GM21528 (cell line): ENCODE results near the gene NKD1.

Experiments
- ATAC-seq: cut with Tn5 transposase; IDR thresholded peaks from one replicate; pipeline ENCODE4 v1.9.1; 2021; ENCODE audit warnings: mild to moderate bottlenecking, moderate library complexity; ENCODE audit not compliant: unreplicated experiment, low FRiP score

Gene NKD1

DNA sequence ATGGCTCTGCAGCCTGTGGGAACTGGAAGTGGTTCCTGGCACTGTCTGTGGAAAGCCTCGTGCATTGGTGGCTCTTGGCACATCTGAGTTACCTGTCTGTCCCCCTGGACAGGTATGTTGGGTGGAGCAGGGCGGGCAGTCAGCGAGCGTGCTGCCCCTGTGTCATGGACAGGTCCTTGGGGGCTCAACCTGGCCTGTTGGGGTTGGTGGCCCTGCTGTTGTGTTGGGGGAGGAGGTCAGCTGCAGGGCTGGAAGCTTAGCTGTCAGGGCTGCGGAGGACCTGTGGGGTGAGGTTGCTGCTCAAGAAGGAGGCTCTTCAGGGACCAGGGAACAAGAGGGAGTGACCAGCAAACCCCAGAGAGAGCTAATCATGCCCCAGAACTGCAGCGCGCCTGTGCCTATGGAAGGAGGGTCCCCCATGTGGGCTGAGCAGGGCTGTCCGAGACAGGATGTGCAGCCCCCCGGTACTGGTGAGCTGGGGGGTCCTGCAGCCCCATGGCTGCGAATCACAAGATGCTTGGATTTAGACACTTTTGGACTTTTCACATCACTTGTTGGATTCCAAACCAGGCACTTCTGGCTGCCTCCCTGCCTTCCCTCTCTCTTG is 7.2 kb downstream of the NKD1 start:
- ATAC-seq: no peak

DNA sequence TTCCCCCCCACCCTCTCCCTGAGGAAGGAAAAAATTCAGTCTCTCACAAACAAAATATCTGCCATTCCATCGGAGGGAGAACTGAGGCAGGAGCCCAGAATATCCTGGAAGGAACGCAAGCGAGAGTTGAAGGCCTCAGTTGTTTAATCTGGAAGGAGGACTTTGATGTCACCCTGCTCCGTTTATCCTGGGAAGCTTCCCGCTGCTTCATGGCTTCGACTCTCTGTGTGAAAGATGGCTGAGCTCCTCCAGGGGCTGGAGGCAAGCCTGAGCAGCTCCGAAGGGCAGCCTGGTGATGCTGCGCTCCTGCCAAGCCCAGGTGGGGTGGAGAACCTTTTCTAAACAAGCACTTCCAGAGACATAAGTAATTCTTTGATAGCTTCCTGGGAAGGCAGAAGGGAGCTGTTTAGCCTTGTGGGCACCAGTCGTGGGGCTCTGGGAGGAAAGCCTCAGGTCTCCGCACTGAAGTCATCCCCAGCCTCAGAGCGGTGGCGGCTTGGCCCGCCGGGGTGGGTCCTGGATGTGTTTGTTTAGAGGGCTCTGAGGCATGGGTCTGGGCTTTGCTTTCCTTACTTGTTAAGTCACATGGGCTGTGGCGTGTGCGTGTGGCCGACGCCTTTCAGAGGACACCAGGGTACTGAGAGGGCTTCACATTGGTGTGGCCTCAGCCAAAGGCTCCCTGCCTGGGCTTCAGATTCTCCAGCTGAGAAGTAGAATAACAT is 7.9 kb downstream of the NKD1 start:
- no peak for ATAC-seq

GRCh38 chr16:50557046-50557445 is 8.8 kb downstream of the NKD1 start:
- no peak for ATAC-seq

GRCh38 chr16:50558913-50559312 is 10.7 kb downstream of the NKD1 start:
- ATAC-seq: no peak

DNA sequence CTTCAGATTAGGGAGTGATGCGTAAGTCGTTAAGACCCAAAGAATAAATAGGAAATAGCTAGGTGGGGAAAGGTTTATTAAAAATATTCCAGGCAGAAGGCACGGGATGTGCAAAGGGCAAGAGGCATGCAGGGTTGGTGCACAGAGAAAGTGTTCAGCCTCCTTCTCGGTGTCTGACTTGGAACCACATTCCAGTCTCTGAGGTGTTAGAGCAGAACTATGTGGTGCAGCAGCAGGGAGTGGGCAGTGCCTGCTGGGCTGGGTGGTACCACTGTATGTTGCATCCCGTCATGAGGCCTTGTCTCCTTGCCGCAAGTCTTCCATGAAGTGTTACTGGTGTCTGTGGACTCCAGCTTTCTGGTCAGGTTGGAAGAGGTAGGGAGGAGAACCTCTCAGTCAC is 11.1 kb downstream of the NKD1 start:
- ATAC-seq: no peak

GRCh38 chr16:50559804-50560514 is 11.8 kb downstream of the NKD1 start:
- ATAC-seq: no peak

DNA sequence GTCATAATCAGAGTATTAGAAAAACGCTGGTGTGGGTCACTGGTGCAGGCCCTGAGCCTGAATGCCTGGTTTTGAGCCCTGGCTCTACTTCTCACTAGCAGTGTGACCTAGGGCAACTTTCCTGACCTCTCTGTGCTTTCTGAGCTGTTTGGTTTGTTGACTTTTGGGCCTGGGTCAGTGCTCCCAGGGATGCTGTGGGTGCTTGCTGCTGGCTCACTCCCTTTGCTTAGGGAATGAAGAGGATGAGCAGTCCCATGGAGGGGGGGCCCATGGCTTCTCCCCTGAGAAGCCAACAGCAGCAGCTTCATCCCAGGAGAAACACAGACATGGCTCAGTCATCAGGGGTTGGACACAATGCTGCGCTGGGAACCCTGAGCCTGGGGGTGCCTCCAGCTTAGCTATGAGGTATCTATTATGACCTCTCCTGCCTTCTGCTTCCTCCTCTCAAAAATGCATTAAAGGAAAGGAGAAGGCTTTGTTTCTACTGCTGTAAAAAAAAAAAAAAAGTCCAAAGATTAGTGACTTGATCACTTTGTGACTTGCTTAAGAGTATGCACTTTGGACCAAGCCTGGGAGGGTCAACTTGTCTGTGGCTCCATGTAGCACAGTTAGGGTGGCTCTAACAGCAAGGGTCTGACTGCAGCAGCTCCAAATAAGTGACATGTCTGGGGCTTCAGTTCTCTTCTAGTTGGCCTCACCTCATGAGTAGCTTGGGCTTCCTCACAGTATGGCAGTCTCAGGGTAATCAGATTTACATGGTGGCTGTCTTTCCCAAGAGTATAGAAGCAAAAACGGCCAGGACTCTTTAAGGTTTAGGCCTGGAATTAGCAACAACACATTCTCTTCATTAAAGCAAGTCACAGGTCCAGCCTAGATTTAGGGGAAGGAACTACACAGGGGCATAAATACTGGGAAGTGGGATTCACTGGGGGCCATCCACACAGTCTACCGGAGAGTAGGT is 13.0 kb downstream of the NKD1 start:
- no peak for ATAC-seq

GRCh38 chr16:50562657-50563056 is 14.5 kb downstream of the NKD1 start:
- ATAC-seq: no peak

- no peak for ATAC-seq
Measured at GRCh38 chr16:50563989-50564388, 15.8 kb downstream of the NKD1 start.

- no peak for ATAC-seq
Measured at GRCh38 chr16:50565428-50565827, 17.2 kb downstream of the NKD1 start.

DNA sequence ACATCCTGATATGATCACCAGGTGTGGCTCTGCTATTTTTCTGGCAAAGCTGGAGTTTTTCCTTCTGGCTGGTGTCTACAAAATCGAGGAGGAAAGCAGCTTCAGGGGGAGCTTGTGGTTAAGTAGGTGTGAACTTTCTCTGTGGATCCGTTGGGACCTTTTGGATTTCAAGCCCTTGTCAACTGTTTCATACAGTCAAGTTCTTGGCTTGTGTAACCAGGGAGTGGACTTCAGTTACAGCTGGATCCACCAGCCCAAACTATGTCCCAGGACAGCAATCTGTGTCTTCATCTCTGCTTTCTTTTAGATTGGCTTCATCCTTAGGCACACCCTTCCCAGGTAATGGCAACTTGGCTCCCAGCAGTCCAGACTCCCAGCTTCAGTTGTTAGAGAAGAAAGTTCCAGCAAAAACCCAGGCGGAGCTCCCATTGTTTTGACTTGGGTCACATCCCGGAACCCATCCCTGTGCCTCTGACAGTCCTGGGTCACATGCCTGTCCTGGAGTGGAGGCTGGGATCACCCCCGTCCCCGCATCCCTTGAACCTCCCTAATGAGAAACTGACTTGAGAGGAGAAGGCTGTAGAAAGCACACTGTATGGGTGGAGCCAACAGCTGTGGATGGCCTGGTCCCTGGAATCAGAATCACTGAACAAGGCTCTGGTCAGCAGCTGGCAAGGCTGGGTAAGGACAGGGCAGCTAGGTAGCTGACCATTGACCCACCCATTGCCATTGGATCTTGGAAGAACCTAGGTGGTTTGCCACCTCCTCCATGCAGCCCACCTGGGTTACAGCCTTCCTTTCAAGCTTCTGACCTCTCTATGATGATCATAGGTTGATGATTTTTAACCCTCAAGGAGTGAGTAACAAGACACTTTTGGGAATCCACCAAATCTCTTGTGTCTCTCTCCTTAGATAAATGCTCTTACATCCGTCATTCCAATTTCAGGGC is 18.1 kb downstream of the NKD1 start:
- no peak for ATAC-seq

DNA sequence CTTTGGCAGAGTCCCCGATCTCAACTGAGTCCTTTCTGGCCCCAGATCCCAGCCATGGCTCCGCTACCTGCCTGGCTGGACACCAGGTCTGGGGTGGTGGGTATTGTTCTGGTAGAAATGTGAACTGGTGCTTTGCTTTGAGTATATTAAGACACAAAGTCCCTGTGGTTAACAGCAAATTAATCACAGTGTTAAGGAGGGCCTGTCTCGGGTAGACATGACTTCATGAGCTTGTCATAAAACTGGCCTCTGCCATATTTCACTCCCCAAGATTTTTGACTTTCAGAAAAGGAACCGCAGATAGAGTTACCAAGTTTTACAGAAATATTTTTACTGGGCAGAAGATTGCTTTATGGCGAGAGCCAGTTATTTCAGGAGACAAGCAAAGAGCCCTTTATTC is 19.5 kb downstream of the NKD1 start:
- no peak for ATAC-seq

DNA sequence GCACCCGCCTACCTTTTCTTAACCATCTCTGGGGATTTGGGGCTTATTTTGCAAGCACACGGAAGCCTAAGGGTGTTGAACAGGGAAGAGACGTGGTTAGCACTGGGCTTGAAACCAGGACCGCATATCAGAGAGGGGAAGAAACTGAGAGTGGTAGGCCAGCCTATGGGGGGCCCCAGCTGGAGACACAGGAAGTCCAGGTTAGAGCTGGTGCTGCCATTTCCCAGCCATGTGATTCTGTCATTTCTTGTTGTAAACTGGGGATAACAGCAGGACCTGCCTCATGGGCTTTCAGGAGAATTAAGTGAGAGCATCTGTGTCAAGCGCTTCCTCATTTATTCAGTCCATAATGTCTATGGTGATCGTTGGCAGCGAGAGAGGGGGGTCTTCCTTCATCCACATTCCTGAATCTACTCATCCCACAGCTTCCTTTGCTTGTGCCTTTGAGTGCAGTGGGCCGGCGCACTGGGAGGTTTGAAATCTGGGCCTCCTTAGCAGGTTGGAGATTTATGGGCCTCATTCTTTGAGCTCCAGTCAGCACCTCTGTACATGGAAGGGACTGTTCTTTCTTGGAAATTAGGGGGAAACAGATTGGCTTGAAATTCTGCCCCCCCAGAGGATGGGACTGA is 20.1 kb downstream of the NKD1 start:
- no peak for ATAC-seq

DNA sequence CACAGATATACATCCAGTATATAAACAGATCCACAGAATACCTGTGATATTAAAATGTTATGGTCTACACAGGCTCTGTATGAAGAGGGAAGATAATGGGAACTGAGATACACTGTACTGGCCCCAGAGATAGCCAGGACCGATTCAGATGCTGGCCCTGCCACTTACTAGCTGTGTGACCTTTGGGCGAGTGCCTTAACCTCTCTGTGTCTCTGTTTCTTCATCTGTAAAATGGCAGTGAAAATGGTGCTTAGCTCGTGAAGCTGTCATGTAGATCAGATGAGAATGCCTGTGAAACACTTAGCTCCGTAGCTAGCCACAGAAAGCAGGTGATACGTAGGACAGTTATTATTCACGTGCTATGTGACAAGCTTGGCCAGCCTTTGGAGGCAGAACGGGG is 22.2 kb downstream of the NKD1 start:
- ATAC-seq: no peak

DNA sequence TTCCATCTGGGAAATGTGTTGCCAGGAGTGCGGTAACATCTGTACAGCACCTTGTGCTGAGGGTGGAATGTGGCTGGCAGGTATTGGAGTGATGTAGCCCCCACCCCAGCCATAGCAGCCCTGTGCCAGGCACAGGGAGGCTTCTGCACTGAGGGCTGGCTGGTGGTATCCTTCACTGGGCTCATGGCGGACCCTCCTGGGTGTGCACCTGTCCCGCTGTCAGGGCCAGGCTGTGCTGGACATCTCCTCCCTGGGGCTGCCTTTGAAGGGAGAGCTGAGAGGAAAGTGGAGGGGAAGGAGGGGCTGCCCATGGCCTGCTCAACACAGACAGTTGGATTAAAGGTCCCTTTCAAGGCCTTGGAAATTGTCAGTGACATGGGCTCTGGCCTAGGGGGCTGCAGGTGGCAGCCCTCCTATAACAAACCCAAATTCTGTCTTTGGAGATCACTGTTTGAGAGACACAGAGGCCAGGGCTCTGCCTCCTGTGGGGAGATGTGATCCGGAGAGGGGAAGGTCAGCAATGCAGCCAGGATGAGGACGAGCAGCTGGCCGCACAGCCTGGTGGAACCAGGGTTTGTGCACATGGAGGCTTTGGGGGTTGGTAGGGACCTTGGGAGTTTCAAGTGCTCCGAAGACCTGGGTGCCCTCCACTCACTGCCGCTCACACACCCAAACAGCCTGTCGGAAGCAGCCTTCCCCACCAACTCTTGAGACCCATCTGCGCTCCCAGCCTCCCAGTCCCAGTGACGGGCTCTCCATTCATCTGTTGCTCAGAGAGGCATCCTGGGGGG is 22.8 kb downstream of the NKD1 start:
- ATAC-seq: no peak

- no peak for ATAC-seq
Measured at GRCh38 chr16:50571786-50572185, 23.6 kb downstream of the NKD1 start.

DNA sequence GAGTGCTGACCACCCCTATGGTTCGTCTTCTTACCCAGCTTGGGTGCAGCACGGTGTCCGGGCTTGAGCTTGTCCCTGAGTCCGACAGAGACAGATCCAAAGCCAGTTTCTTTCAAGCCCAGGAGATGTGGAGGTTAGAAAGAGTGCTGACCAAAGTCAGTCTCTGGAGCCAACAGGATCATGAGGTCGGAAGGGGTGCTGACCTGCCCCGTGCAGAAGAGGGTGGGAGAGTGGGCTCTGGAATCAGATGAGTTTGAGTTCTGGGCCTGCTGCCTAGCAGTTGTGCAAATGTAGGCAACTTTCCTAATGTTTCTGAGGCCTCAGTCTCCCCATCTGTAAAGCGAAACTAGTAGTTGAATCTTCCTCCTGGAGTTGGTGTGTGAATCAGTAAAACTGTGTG is 24.5 kb downstream of the NKD1 start:
- no peak for ATAC-seq

DNA sequence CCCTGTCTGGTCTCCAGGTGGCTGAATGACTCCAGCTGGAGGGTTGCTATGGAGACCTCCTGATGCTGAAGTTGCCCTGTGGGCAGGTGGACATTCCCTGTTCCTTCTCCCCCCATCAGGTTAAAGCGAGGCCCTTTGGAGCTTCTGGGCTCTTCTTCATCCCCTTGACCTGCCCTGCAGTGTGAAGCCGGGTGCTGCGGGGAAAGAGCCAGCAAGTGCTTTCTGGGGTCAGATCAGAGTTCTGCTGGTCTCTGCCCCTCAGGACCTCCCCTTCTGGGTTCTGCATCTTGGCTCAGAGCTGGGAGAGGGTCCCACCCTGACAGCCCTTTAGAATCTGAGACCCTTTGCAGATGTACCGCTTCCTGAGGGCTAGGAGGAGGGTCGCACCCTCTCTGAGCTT is 25.1 kb downstream of the NKD1 start:
- no peak for ATAC-seq
